IMR-90 (cell line): ENCODE measurements around the gene TMEM54. TPM values are rescaled to one million over a fixed set of nuclear protein-coding genes. Genes with fewer than 3 reads are reported as not detected.

Experiments
- ATAC-seq: fragments of 200-7000 bp; cut with Tn5 transposase; 2 replicates; pipeline ENCODE4 v1.9.1; 2020; ENCODE audit warnings: low read depth, mild to moderate bottlenecking, moderate library complexity
- BruUV-seq: library from RNA; stranded (reverse); fragments of 400-500 nt; replicated peaks from 2 replicates; lab custom pipeline; 2021; lab: Mats Ljungman, UMichigan
- CTCF ChIA-PET: fragments of 300-600 bp; formaldehyde crosslinking; extraction: SDS; loops from one replicate; lab custom pipeline; 2021; ENCODE audit warnings: antibody characterized with exemption; lab: Yijun Ruan, JAX
- POLR2A ChIA-PET: fragments of 300-600 bp; sonication (Branson Sonifier 250); formaldehyde crosslinking; loops from one replicate; lab custom pipeline; 2022; ENCODE audit warnings: antibody characterized with exemption; ENCODE audit not compliant: unreplicated experiment; lab: Charles Lee
- DNase-seq: peaks from one replicate; pipeline ENCODE4 v3.0.0; 2013
- H2AFZ ChIP-seq: replicated peaks from 2 replicates; pipeline ENCODE3; 2013; ENCODE audit warnings: low read length, mild to moderate bottlenecking; ENCODE audit not compliant: poor library complexity
- H2AK5ac ChIP-seq: 2 replicates; pipeline ENCODE4 v1.6.1; 2013; ENCODE audit warnings: low read depth, low read length, inconsistent platforms
- H2AK9ac ChIP-seq: replicated peaks from 2 replicates; pipeline ENCODE3; 2013; ENCODE audit warnings: mild to moderate bottlenecking, low read depth, low read length, moderate library complexity; ENCODE audit not compliant: poor library complexity
- H2BK120ac ChIP-seq: 2 replicates; pipeline ENCODE4 v1.6.1; 2013; ENCODE audit warnings: low read depth, low read length, inconsistent platforms
- H2BK15ac ChIP-seq: 3 replicates; pipeline ENCODE4 v1.6.1; 2013; ENCODE audit warnings: low read depth, low read length, inconsistent platforms
- H2BK20ac ChIP-seq: 2 replicates; pipeline ENCODE4 v1.6.1; 2013; ENCODE audit warnings: low read depth, mild to moderate bottlenecking, inconsistent platforms, low read length, moderate library complexity
- H2BK5ac ChIP-seq: 2 replicates; pipeline ENCODE4 v1.6.1; 2013; ENCODE audit warnings: mild to moderate bottlenecking, low read depth, low read length, inconsistent platforms; ENCODE audit not compliant: poor library complexity, severe bottlenecking
- H3K14ac ChIP-seq: replicated peaks from 2 replicates; pipeline ENCODE4 v1.6.1; 2013; ENCODE audit warnings: low read depth, low read length, inconsistent platforms
- H3K18ac ChIP-seq: 2 replicates; pipeline ENCODE4 v1.6.1; 2013; ENCODE audit warnings: low read depth, low read length, control low read depth
- H3K23ac ChIP-seq: 2 replicates; pipeline ENCODE4 v1.6.1; 2013; ENCODE audit warnings: low read depth, low read length, inconsistent platforms
- H3K27ac ChIP-seq: 2 replicates; pipeline ENCODE4 v1.5.1; 2013; ENCODE audit warnings: mild to moderate bottlenecking, control low read depth, low read length; ENCODE audit not compliant: insufficient read depth
- H3K27me3 ChIP-seq: 2 replicates; pipeline ENCODE4 v1.6.1; 2013; ENCODE audit warnings: low read length; ENCODE audit not compliant: control insufficient read depth, insufficient read depth
- H3K36me3 ChIP-seq: 2 replicates; pipeline ENCODE4 v1.6.1; 2013; ENCODE audit warnings: low read length, mixed read lengths; ENCODE audit not compliant: control insufficient read depth, insufficient read depth
- H3K4ac ChIP-seq: 2 replicates; pipeline ENCODE4 v1.6.1; 2013; ENCODE audit warnings: low read depth, low read length, inconsistent platforms
- H3K4me1 ChIP-seq: 2 replicates; pipeline ENCODE4 v1.6.1; 2013; ENCODE audit warnings: low read length, mixed read lengths; ENCODE audit not compliant: control insufficient read depth, insufficient read depth
- H3K4me2 ChIP-seq: 2 replicates; pipeline ENCODE4 v1.6.1; 2013; ENCODE audit warnings: low read depth, mild to moderate bottlenecking, control low read depth, low read length, moderate library complexity
- H3K4me3 ChIP-seq: 2 replicates; pipeline ENCODE4 v1.5.1; 2013; ENCODE audit warnings: low read depth, mild to moderate bottlenecking, control low read depth, low read length, moderate library complexity; ENCODE audit not compliant: insufficient read depth
- H3K56ac ChIP-seq: 2 replicates; pipeline ENCODE4 v1.6.1; 2013; ENCODE audit warnings: low read length, inconsistent platforms; ENCODE audit not compliant: insufficient read depth; ENCODE audit errors: extremely low read depth
- H3K79me1 ChIP-seq, 2 experiments: 2 replicates each; pipeline ENCODE4 v1.6.1; 2013; ENCODE audit warnings: low read length in 2 of 2, inconsistent platforms in 1 of 2, low read depth in 1 of 2
- H3K9ac ChIP-seq: 2 replicates; pipeline ENCODE4 v1.6.1; 2013; ENCODE audit warnings: low read depth, low read length, control low read depth
- H3K9me1 ChIP-seq: 2 replicates; pipeline ENCODE4 v1.6.1; 2013; ENCODE audit warnings: low read length, inconsistent platforms; ENCODE audit not compliant: insufficient read depth
- H3K9me3 ChIP-seq: 2 replicates; pipeline ENCODE4 v1.6.1; 2013; ENCODE audit warnings: low read length; ENCODE audit not compliant: control insufficient read depth, insufficient read depth
- H4K20me1 ChIP-seq: 2 replicates; pipeline ENCODE4 v1.6.1; 2013; ENCODE audit warnings: low read length, inconsistent platforms; ENCODE audit not compliant: insufficient read depth
- H4K5ac ChIP-seq: 2 replicates; pipeline ENCODE4 v1.6.1; 2013; ENCODE audit warnings: mild to moderate bottlenecking, low read depth, low read length, control low read depth
- H4K8ac ChIP-seq, 2 experiments: 2 replicates each; pipeline ENCODE4 v1.6.1; 2013; ENCODE audit warnings: low read depth in 2 of 2, low read length in 2 of 2, control low read depth in 1 of 2, inconsistent platforms in 1 of 2
- H4K91ac ChIP-seq: 2 replicates; pipeline ENCODE4 v1.6.1; 2013; ENCODE audit warnings: low read depth, low read length, inconsistent platforms; ENCODE audit not compliant: insufficient read depth
- BHLHE40 ChIP-seq: fragments of 150-350 bp; IDR thresholded peaks from 2 replicates; pipeline ENCODE4 v1.6.1; 2016; ENCODE audit warnings: mild to moderate bottlenecking, low read depth, low read length
- CEBPB ChIP-seq: IDR thresholded peaks from 2 replicates; pipeline ENCODE4 v1.6.1; 2012; ENCODE audit warnings: low read depth, low read length, improper control_type of control experiment
- CTCF ChIP-seq: conservative IDR thresholded peaks from 2 replicates; pipeline ENCODE4 v1.5.1; 2012; ENCODE audit warnings: mild to moderate bottlenecking, low read depth, low read length, improper control_type of control experiment
- ELK1 ChIP-seq: fragments of 150-350 bp; IDR thresholded peaks from 2 replicates; pipeline ENCODE4 v1.6.1; 2016; ENCODE audit warnings: low read depth, mild to moderate bottlenecking, low read length, moderate library complexity, borderline replicate concordance
- FOS ChIP-seq: fragments of 150-350 bp; IDR thresholded peaks from 2 replicates; pipeline ENCODE4 v1.6.1; 2016; ENCODE audit warnings: low read depth, low read length
- MAFK ChIP-seq: IDR thresholded peaks from 2 replicates; pipeline ENCODE4 v1.6.1; 2012; ENCODE audit warnings: low read depth, low read length, improper control_type of control experiment
- MAZ ChIP-seq: IDR thresholded peaks from 2 replicates; pipeline ENCODE4 v1.6.1; 2012; ENCODE audit warnings: low read depth, mild to moderate bottlenecking, low read length, improper control_type of control experiment, moderate library complexity, borderline replicate concordance
- MXI1 ChIP-seq: IDR thresholded peaks from 2 replicates; pipeline ENCODE4 v1.6.1; 2012; ENCODE audit warnings: low read depth, mild to moderate bottlenecking, low read length, moderate library complexity, borderline replicate concordance
- NFE2L2 ChIP-seq: fragments of 150-350 bp; IDR thresholded peaks from 2 replicates; pipeline ENCODE4 v1.6.1; 2016; ENCODE audit warnings: low read depth, mild to moderate bottlenecking, low read length
- POLR2A ChIP-seq: IDR thresholded peaks from 2 replicates; pipeline ENCODE4 v1.6.1; 2012; ENCODE audit warnings: mild to moderate bottlenecking, low read depth, low read length
- RCOR1 ChIP-seq: IDR thresholded peaks from 2 replicates; pipeline ENCODE4 v1.6.1; 2012; ENCODE audit warnings: mild to moderate bottlenecking, low read length, improper control_type of control experiment; ENCODE audit not compliant: insufficient replicate concordance
- RFX5 ChIP-seq: IDR thresholded peaks from 2 replicates; pipeline ENCODE4 v1.8.0; 2012; ENCODE audit warnings: low read depth, mild to moderate bottlenecking, low read length, moderate library complexity
- SMC3 ChIP-seq: fragments of 150-350 bp; IDR thresholded peaks from 2 replicates; pipeline ENCODE4 v1.6.1; 2016; ENCODE audit warnings: low read depth, mild to moderate bottlenecking, antibody characterized with exemption, low read length, moderate library complexity
- WGBS, 2 experiments: methylation state at CpG; one replicate each; pipeline versions ENCODE4 v1.1.5 to v1.1.7; 2013; ENCODE audit warnings: missing lambda C conversion rate in 2 of 2; ENCODE audit not compliant: insufficient read length in 1 of 2; ENCODE audit errors: extremely low coverage in 2 of 2; 5-methylcytosine and 5-hydroxymethylcytosine counted together
- dilution Hi-C: fragments of 300-500 bp; cut with HindIII; formaldehyde crosslinking; loops from one replicate; pipeline ENCODE4 v1.14.3; 2018; ENCODE audit warnings: low sequenced_read_pairs; ENCODE audit not compliant: unreplicated experiment
- in situ Hi-C: fragments of 300-500 bp; cut with MboI; formaldehyde crosslinking; loops from 3 replicates; pipeline ENCODE4 v1.14.3; 2019; ENCODE audit warnings: low sequenced_read_pairs, inconsistent platforms, mixed read lengths
- intact Hi-C: fragments of 100-400 bp; cut with micrococcal nuclease; formaldehyde crosslinking; loops from 2 replicates; pipeline ENCODE4 v1.10.0; 2022
- polyA plus RNA-seq, 3 experiments: library from polyadenylated mRNA; depleted of rRNA; stranded (reverse); fragments of >200 nt; gene quantifications; 2 replicates each; pipeline ENCODE4 v1.2.3, GENCODE V29; 2012; ENCODE audit warnings: low replicate concordance in 1 of 3
- total RNA-seq: library from RNA; depleted of rRNA; stranded (reverse); fragments of >200 nt; gene quantifications from 2 replicates; pipeline ENCODE4 v1.2.3, GENCODE V29; 2012
- TF ChIP-seq, protein P1 (sequence below): fragments of 150-350 bp; IDR thresholded peaks from 2 replicates; pipeline ENCODE4 v1.6.1; 2017; ENCODE audit warnings: mild to moderate bottlenecking, antibody characterized with exemption, low read length, low read depth

TMEM54 gene
- total and polyA plus RNA-seq, 2 of the 4 experiments (the other 2 are of a cell fraction) = 25.5 to 75.2 TPM

GRCh38 chr1:32903991-32904785, 3.0 kb upstream of the TMEM54 start:
- CTCF ChIA-PET = interaction anchor here (0.7 kb wide), 1 partner anchor 19 kb away, joined by 3 read pairs; no protein-coding TSS in a partner anchor
- Histone ChIP-seq H3K36me3 (no peaks in the 10 kb centered on the region), H2AFZ (no peak overlapping the region), H2BK120ac (no peak overlapping the region), H2AK5ac (no peak overlapping the region), H3K27me3 (peaks cover 5% of the 10 kb centered on the region), H4K20me1 (no peaks in the 10 kb centered on the region), H3K79me1 (peaks cover 0 to 9% of the 10 kb centered on the region in 2 experiments; a peak in 1 of 4 replicates), H3K9me1 (no peaks in the 10 kb centered on the region; the same call in 1 of the 2 replicates), H3K14ac (no peak overlapping the region), H3K9ac (no peak overlapping the region), H3K18ac (no peak overlapping the region), H3K23ac (no peak overlapping the region), H3K4ac (no peak overlapping the region), H3K4me1 (peaks cover 2% of the 10 kb centered on the region; the same call in 1 of the 2 replicates), H2AK9ac (no peak overlapping the region), H3K27ac (no peak overlapping the region), H2BK20ac (no peak overlapping the region), H2BK15ac (no peak overlapping the region), H2BK5ac (no peak overlapping the region), H3K4me3 (no peak overlapping the region), H4K5ac (no peak overlapping the region), H3K4me2 (no peak overlapping the region), H3K9me3 (no peaks in the 10 kb centered on the region), H3K56ac (no peak overlapping the region), H4K91ac (no peak overlapping the region), H4K8ac (no peak overlapping the region)
- in situ Hi-C loops (no loop called here), intact Hi-C loops (no loop called here), dilution Hi-C loops (no loop called here)
- no peak for DNase-seq
- BruUV-seq = no TSS peak
- POLR2A ChIA-PET = no interaction called here
- WGBS, 2 experiments = 43% methylated on average over 1 of the region's 3 CpGs; no CpG with 5 or more reads in 1 of the 2 experiments
- TF ChIP-seq CTCF = no peak
- TF ChIP-seq MAZ = no peak
- TF ChIP-seq SMC3 = no peak
- TF ChIP-seq, protein P1, sequence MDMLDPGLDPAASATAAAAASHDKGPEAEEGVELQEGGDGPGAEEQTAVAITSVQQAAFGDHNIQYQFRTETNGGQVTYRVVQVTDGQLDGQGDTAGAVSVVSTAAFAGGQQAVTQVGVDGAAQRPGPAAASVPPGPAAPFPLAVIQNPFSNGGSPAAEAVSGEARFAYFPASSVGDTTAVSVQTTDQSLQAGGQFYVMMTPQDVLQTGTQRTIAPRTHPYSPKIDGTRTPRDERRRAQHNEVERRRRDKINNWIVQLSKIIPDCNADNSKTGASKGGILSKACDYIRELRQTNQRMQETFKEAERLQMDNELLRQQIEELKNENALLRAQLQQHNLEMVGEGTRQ = no peak
- TF ChIP-seq ELK1 = no peak
- no peak for TF ChIP-seq RFX5
- no peak for TF ChIP-seq CEBPB
- TF ChIP-seq BHLHE40 = no peak
- TF ChIP-seq RCOR1 = no peak
- TF ChIP-seq FOS = no peak
- TF ChIP-seq NFE2L2 = no peak
- TF ChIP-seq MXI1 = no peak
- no peak for TF ChIP-seq MAFK
- no peak for TF ChIP-seq POLR2A
- ATAC-seq = no peak
